WTC11 (cell line): ENCODE data around the gene SAT2. TPM values are rescaled to one million over a fixed set of nuclear protein-coding genes. Genes with fewer than 3 reads are reported as not detected.

Source experiments
- ATAC-seq: fragments of 200-7000 bp; cut with Tn5 transposase; 2 replicates; pipeline ENCODE4 v1.10.0; 2021; ENCODE audit warnings: mild to moderate bottlenecking, moderate library complexity
- CTCF ChIA-PET: fragments of 300-600 bp; sonication (Branson Sonifier 250); formaldehyde crosslinking; loops from one replicate; lab custom pipeline; 2021; ENCODE audit warnings: antibody characterized with exemption; lab: Charles Lee
- POLR2A ChIA-PET: fragments of 350-600 bp; sonication (Branson Sonifier 250); formaldehyde crosslinking; loops from one replicate; lab custom pipeline; 2021; ENCODE audit warnings: antibody characterized with exemption; lab: Charles Lee
- DNase-seq: peaks from one replicate; pipeline ENCODE4 v3.0.0; 2021; ENCODE audit warnings: low spot score
- H3K27ac Mint-ChIP-seq: 2 replicates; pipeline ENCODE4 v1.8.0; 2021; ENCODE audit warnings: mixed read lengths
- H3K27me3 Mint-ChIP-seq: 2 replicates; pipeline ENCODE4 v1.8.0; 2021; ENCODE audit warnings: low read depth, mild to moderate bottlenecking, moderate library complexity, mixed read lengths
- H3K36me3 Mint-ChIP-seq: 2 replicates; pipeline ENCODE4 v1.8.0; 2021; ENCODE audit warnings: mixed read lengths
- H3K4me1 Mint-ChIP-seq: 2 replicates; pipeline ENCODE4 v1.8.0; 2022; ENCODE audit warnings: mixed read lengths
- H3K4me3 Mint-ChIP-seq: 2 replicates; pipeline ENCODE4 v1.8.0; 2021; ENCODE audit warnings: mild to moderate bottlenecking, moderate library complexity, mixed read lengths
- H3K9me3 Mint-ChIP-seq: 2 replicates; pipeline ENCODE4 v1.8.0; 2021; ENCODE audit warnings: mixed read lengths
- ATF3 ChIP-seq: sonication (generic); formaldehyde crosslinking; conservative IDR thresholded peaks from 2 replicates; pipeline ENCODE4 v1.8.1; 2022; ENCODE audit warnings: mild to moderate bottlenecking, missing genetic modification reagents
- CDX4 ChIP-seq: fragments of 250-450 bp; sonication (Bioruptor Pico); IDR thresholded peaks from 2 replicates; pipeline ENCODE4 v1.9.0; 2021; ENCODE audit warnings: moderate library complexity, mild to moderate bottlenecking, inconsistent platforms, borderline replicate concordance
- CTCF ChIP-seq: fragments of 200-600 bp; IDR thresholded peaks from 2 replicates; pipeline ENCODE4 v1.8.0; 2022; ENCODE audit warnings: antibody characterized with exemption
- HMGA2 ChIP-seq: fragments of 250-450 bp; sonication (Bioruptor Pico); IDR thresholded peaks from 2 replicates; pipeline ENCODE4 v1.4.0; 2021; ENCODE audit warnings: mild to moderate bottlenecking, moderate library complexity
- IRF2 ChIP-seq: sonication (generic); formaldehyde crosslinking; IDR thresholded peaks from 2 replicates; pipeline ENCODE4 v1.8.0; 2022; ENCODE audit warnings: low read depth, missing genetic modification reagents, borderline replicate concordance
- JUN ChIP-seq: sonication (generic); formaldehyde crosslinking; IDR thresholded peaks from 2 replicates; pipeline ENCODE4 v1.8.0; 2023; ENCODE audit warnings: mild to moderate bottlenecking, missing genetic modification reagents
- MAX ChIP-seq: sonication (generic); formaldehyde crosslinking; IDR thresholded peaks from 2 replicates; pipeline ENCODE4 v1.8.0; 2022; ENCODE audit warnings: mild to moderate bottlenecking, missing genetic modification reagents
- MYBL2 ChIP-seq: sonication (generic); formaldehyde crosslinking; IDR thresholded peaks from 2 replicates; pipeline ENCODE4 v1.8.1; 2023; ENCODE audit warnings: mild to moderate bottlenecking, moderate library complexity, missing genetic modification reagents
- NFATC4 ChIP-seq: fragments of 250-450 bp; sonication (Bioruptor Pico); IDR thresholded peaks from 2 replicates; pipeline ENCODE4 v1.9.0; 2021; ENCODE audit warnings: mild to moderate bottlenecking
- SOX15 ChIP-seq: fragments of 250-450 bp; sonication (Bioruptor Pico); IDR thresholded peaks from 2 replicates; pipeline ENCODE4 v1.9.0; 2021; ENCODE audit warnings: mild to moderate bottlenecking
- USF1 ChIP-seq: sonication (generic); formaldehyde crosslinking; IDR thresholded peaks from 2 replicates; pipeline ENCODE4 v1.8.0; 2022; ENCODE audit warnings: mild to moderate bottlenecking, missing genetic modification reagents
- ZBTB43 ChIP-seq: sonication (generic); formaldehyde crosslinking; IDR thresholded peaks from 2 replicates; pipeline ENCODE4 v1.8.1; 2023; ENCODE audit warnings: mild to moderate bottlenecking, missing genetic modification reagents
- ZNF138 ChIP-seq: sonication (generic); formaldehyde crosslinking; conservative IDR thresholded peaks from 2 replicates; pipeline ENCODE4 v1.8.1; 2022; ENCODE audit warnings: mild to moderate bottlenecking, moderate library complexity, missing genetic modification reagents
- ZNF416 ChIP-seq: fragments of 250-450 bp; sonication (Bioruptor Pico); IDR thresholded peaks from 2 replicates; pipeline ENCODE4 v1.9.0; 2021; ENCODE audit warnings: mild to moderate bottlenecking, inconsistent platforms
- total RNA-seq: library from RNA; stranded (reverse); gene quantifications from 3 replicates; pipeline ENCODE4 v1.2.3, GENCODE V29; 2021

SAT2 gene
- total RNA-seq, 1 experiment from 2014 or later, result 75.8 TPM

- CTCF ChIA-PET, result interaction anchor here (0.6 to 4.3 kb wide), 53 partner anchors 9 to 375 kb away, joined by 3 to 61 read pairs (median 5); partner anchors contain the start of genes ACAP1, ATP1B2, CD68 and DNAH2
- POLR2A ChIA-PET, result interaction anchor here (0.6 to 4.6 kb wide), 18 partner anchors 9 to 186 kb away, joined by 3 to 41 read pairs (median 4); partner anchors contain the start of genes ATP1B2, CD68, EFNB3 and SAT2
- 0 out of 2 replicates have a peak, but pooled peaks have one; percentile 25 for TF ChIP-seq USF1 (CRISPR knock-in tag)
- TF ChIP-seq CTCF, result no peak
- H3K4me1 Mint-ChIP-seq, result peaks cover 39% of the 10 kb centered on the region
- peak; percentile 1 for ATAC-seq
- peak overlapping the region; percentile 70 for H3K4me3 Mint-ChIP-seq
- no peaks in the 10 kb centered on the region for H3K27me3 Mint-ChIP-seq
- H3K9me3 Mint-ChIP-seq, result no peaks in the 10 kb centered on the region
- no peak for DNase-seq
- H3K36me3 Mint-ChIP-seq, result peaks cover 35% of the 10 kb centered on the region
- H3K27ac Mint-ChIP-seq, result no peak overlapping the region
Measured at GRCh38 chr17:7588553-7589203, 38.9 kb downstream of the SAT2 start.

GRCh38 chr17:7587420-7588151, 40.0 kb downstream of the SAT2 start:
- peaks cover 26% of the 10 kb centered on the region for H3K36me3 Mint-ChIP-seq
- peaks cover 43% of the 10 kb centered on the region for H3K4me1 Mint-ChIP-seq
- peak overlapping the region; percentile 38 for H3K27ac Mint-ChIP-seq
- H3K9me3 Mint-ChIP-seq, result no peaks in the 10 kb centered on the region
- peak overlapping the region; percentile 70 for H3K4me3 Mint-ChIP-seq
- DNase-seq, result no peak
- CTCF ChIA-PET, result interaction anchor here (0.6 to 4.3 kb wide), 8 partner anchors 9 to 129 kb away, joined by 3 to 61 read pairs (median 4); partner anchors contain the start of genes FXR2, TNFSF13, TP53 and WRAP53
- no peak for ATAC-seq
- H3K27me3 Mint-ChIP-seq, result no peaks in the 10 kb centered on the region
- POLR2A ChIA-PET, result interaction anchor here (0.9 to 4.6 kb wide), 3 partner anchors 99 to 258 kb away, joined by 3 to 41 read pairs (median 3); partner anchors contain the start of genes NEURL4, TP53 and WRAP53
- TF ChIP-seq MYBL2 (CRISPR knock-in tag), result no peak
- no peak for TF ChIP-seq SOX15 (CRISPR knock-in tag)
- TF ChIP-seq CDX4 (CRISPR knock-in tag), result no peak
- no peak for TF ChIP-seq NFATC4 (CRISPR knock-in tag)
- TF ChIP-seq ATF3 (CRISPR knock-in tag), result no peak
- TF ChIP-seq ZBTB43, result no peak
- no peak for TF ChIP-seq JUN (CRISPR knock-in tag)
- no peak for TF ChIP-seq IRF2 (CRISPR knock-in tag)

- peaks cover 47% of the 10 kb centered on the region for H3K4me1 Mint-ChIP-seq
- ATAC-seq, result no peak
- ChIA-PET CTCF (interaction anchor here (0.6 to 4.3 kb wide), 8 partner anchors 8 to 130 kb away, joined by 3 to 61 read pairs (median 4); partner anchors contain the start of genes FXR2, TNFSF13, TP53 and WRAP53), POLR2A (interaction anchor here (0.9 to 1.0 kb wide), 2 partner anchors 100 to 257 kb away, joined by 3 read pairs; partner anchors contain the start of gene NEURL4)
- H3K9me3 Mint-ChIP-seq, result no peaks in the 10 kb centered on the region
- no peak for TF ChIP-seq ZNF138 (CRISPR knock-in tag)
- TF ChIP-seq HMGA2, result no peak
- TF ChIP-seq MAX, result no peak
- TF ChIP-seq ZNF416 (CRISPR knock-in tag), result no peak
- TF ChIP-seq USF1 (CRISPR knock-in tag), result no peak
- peaks cover 19% of the 10 kb centered on the region for H3K36me3 Mint-ChIP-seq
- DNase-seq, result peak; percentile 45
- H3K27me3 Mint-ChIP-seq, result no peaks in the 10 kb centered on the region
- peak overlapping the region; percentile 38 for H3K27ac Mint-ChIP-seq
- H3K4me3 Mint-ChIP-seq, result no peak overlapping the region
Measured at GRCh38 chr17:7586673-7587419, 40.8 kb downstream of the SAT2 start.
